ENCODE data around the gene KAT6B.
A peak's percentile ranks its signal among the peaks of the same experiment; 100 is the strongest.

Gene KAT6B

DNA sequence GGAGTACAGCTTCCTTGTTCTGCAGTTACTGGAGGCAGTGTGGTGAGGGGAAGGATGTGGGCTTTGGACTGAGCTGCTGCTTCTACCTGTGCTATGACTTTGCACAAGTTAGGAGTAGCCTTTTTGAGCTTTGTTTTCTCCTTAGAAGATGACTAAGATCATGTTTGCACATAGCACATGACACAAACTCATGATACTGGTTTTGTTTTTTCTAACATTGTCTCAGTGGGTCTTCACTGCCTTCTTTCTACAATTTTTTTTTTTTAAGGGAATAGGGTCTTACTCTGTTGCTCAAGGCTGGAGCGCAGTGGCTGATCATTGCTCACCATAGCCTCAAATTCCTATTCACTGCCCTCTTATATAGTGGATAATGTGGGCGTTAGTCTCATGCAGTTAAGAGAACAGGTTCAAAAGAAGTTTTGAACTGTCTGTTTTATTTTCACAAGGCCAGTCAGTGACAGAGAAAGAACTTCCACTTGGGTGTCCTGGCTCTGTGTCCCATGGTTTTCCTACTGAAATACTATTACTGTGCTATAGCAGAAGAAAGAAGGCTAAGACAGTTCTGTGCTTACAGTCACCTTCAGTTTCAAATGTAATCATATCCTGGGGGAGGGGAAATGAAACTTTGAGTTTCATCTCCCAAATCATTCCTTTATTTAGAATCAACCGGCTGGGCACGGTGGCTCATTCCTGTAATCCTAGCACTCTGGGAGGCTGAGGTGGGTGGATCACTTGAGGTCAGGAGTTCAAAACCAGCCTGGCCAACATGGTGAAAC, 72.0 kb downstream of the KAT6B start:
- H3K36me3 Mint-ChIP-seq = peaks cover 10% of the 10 kb centered on the region
- H3K27me3 Mint-ChIP-seq = no peaks in the 10 kb centered on the region
- CTCF ChIA-PET = interaction anchor here (0.7 to 1.1 kb wide), 3 partner anchors 24 to 339 kb away, joined by 3 to 4 read pairs (median 3); no protein-coding TSS in a partner anchor
- H3K9me3 Mint-ChIP-seq = peaks cover 2% of the 10 kb centered on the region
- peak; percentile 52 for DNase-seq
- H3K4me3 Mint-ChIP-seq = no peak overlapping the region
- peak overlapping the region; percentile 70 for H3K27ac Mint-ChIP-seq
- H3K4me1 Mint-ChIP-seq = peaks cover 45% of the 10 kb centered on the region

- Mint-ChIP-seq H3K27ac (peak overlapping the region; percentile 70), H3K27me3 (no peaks in the 10 kb centered on the region), H3K36me3 (peaks cover 10% of the 10 kb centered on the region), H3K4me1 (peaks cover 45% of the 10 kb centered on the region), H3K4me3 (no peak overlapping the region), H3K9me3 (peaks cover 2% of the 10 kb centered on the region)
- CTCF ChIA-PET = interaction anchor here (1.3 kb wide), 1 partner anchor 9 kb away, joined by 4 read pairs; no protein-coding TSS in a partner anchor
- DNase-seq = peak; percentile 45
Measured at GRCh38 chr10:74900297-74900696, 73.9 kb downstream of the KAT6B start.

DNA sequence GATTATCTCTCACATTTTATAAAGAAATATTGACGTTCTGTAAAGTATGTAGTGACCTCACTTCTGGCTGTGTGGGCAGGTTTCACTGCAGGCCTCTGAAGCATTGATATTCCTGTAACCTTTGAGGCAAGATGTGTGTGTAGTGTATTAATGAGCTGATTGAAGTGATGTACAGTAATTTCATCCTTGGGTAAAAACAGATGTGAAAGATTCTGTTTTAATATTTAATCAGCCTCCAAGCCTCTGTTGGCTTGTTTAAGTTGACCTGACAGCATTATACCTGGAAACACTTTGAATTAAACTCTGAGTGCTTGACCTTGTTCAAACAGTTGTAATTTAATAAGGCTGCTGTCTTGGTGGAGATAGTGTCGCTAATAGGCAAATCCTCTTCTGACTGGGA, 74.9 kb downstream of the KAT6B start:
- Mint-ChIP-seq H3K27me3 (no peaks in the 10 kb centered on the region), H3K27ac (no peak overlapping the region), H3K9me3 (peaks cover 2% of the 10 kb centered on the region), H3K4me3 (no peak overlapping the region), H3K4me1 (peaks cover 42% of the 10 kb centered on the region), H3K36me3 (peaks cover 7% of the 10 kb centered on the region)
- CTCF ChIA-PET = no interaction called here
- no peak for DNase-seq

DNA sequence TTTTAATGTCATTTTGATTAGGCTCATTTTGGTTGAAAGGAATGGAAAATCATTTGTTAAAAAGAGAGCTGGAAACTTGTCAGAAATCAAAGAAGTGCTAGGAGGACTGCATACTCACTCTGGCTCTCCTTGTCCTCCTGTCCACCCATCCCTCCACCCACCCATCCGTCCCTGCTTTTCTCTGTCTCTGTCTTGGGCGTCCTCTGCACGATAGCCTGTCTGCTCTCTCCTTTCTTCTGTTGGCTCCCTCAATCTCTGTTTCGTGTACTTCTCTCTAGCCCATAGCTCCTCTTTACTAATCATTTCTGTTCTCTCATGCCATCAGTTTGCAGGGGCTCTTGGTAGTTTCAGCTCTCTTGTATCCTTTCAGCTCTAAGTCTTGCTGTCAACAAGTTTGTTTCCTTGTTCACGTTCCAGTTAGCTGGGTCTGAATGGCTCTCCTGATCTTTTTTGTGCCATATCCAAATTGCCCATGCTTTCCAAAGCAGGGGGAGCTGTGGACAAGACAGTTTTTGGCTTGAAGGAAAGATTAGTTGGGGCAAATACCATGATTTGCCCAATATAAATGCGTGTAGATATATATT, 75.6 kb downstream of the KAT6B start:
- H3K27me3 Mint-ChIP-seq = no peaks in the 10 kb centered on the region
- H3K4me1 Mint-ChIP-seq = peaks cover 39% of the 10 kb centered on the region
- H3K27ac Mint-ChIP-seq = no peak overlapping the region
- no peak for DNase-seq
- H3K36me3 Mint-ChIP-seq = peaks cover 7% of the 10 kb centered on the region
- H3K4me3 Mint-ChIP-seq = no peak overlapping the region
- CTCF ChIA-PET = no interaction called here
- H3K9me3 Mint-ChIP-seq = peaks cover 2% of the 10 kb centered on the region

- no peak overlapping the region for H3K4me3 Mint-ChIP-seq
- CTCF ChIA-PET = interaction anchor here (0.9 to 1.1 kb wide), 2 partner anchors 106 to 164 kb away, joined by 3 read pairs; no protein-coding TSS in a partner anchor
- DNase-seq = no peak
- no peak overlapping the region for H3K27ac Mint-ChIP-seq
- peaks cover 24% of the 10 kb centered on the region for H3K4me1 Mint-ChIP-seq
- peaks cover 6% of the 10 kb centered on the region for H3K36me3 Mint-ChIP-seq
- H3K27me3 Mint-ChIP-seq = no peaks in the 10 kb centered on the region
- H3K9me3 Mint-ChIP-seq = peaks cover 2% of the 10 kb centered on the region
Measured at GRCh38 chr10:74903491-74903890, 77.1 kb downstream of the KAT6B start.

DNA sequence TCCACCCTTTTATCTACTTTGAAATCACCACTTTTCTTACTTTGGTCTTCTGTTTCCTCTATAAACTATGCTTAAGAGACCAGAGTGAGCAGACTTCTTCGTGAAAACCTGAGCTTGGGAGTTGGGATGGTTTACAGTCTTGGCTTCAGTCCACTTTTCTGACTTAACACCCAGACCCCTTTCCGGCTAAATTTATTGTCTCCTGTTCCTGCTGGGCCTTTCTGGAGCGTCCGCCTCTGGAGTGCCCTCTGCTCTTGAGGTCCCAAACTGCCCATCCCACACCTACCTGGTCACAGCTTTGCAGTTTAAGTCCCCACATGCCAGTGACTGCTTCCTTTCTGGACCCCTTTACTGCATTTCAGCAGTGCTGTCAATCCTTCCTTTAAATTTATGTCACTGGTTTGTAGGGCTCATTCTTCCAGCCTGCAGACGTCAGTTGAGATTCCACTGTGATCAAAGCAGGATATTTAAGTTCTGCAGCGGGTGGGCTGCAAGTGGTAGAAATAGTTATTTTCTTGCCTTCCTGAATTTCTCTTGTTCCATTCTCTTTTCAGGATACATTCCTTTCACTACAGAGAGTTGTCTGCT, 80.3 kb downstream of the KAT6B start:
- CTCF ChIA-PET = no interaction called here
- Mint-ChIP-seq H3K27ac (no peak overlapping the region), H3K9me3 (no peaks in the 10 kb centered on the region), H3K27me3 (no peaks in the 10 kb centered on the region), H3K4me1 (no peaks in the 10 kb centered on the region), H3K36me3 (peaks cover 1% of the 10 kb centered on the region), H3K4me3 (no peak overlapping the region)
- DNase-seq = no peak

DNA sequence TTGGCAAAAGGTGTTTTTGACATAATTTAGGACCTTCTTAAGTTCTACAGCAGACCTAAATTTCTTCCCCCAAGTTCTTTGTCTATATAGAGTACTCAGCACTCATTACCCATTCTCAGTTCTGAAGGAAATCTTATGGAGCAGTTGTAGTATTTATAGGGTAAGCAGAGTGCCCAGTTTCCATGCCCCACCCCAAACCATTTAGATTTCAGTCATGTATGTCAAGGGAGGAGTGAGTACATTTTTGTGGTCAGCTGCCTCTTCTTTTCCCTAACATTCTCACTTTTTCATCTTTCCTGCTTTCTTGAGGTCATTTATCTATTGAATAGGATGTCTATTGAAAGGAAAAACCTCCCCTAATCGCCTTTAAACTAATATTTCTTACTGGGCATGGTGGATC, 83.3 kb downstream of the KAT6B start:
- no peak for DNase-seq
- Mint-ChIP-seq H3K4me3 (no peak overlapping the region), H3K27ac (no peak overlapping the region), H3K27me3 (no peaks in the 10 kb centered on the region), H3K36me3 (peaks cover 1% of the 10 kb centered on the region), H3K9me3 (no peaks in the 10 kb centered on the region), H3K4me1 (peaks cover 13% of the 10 kb centered on the region)
- CTCF ChIA-PET = interaction anchor here (0.6 kb wide), 1 partner anchor 26 kb away, joined by 3 read pairs; no protein-coding TSS in a partner anchor

DNA sequence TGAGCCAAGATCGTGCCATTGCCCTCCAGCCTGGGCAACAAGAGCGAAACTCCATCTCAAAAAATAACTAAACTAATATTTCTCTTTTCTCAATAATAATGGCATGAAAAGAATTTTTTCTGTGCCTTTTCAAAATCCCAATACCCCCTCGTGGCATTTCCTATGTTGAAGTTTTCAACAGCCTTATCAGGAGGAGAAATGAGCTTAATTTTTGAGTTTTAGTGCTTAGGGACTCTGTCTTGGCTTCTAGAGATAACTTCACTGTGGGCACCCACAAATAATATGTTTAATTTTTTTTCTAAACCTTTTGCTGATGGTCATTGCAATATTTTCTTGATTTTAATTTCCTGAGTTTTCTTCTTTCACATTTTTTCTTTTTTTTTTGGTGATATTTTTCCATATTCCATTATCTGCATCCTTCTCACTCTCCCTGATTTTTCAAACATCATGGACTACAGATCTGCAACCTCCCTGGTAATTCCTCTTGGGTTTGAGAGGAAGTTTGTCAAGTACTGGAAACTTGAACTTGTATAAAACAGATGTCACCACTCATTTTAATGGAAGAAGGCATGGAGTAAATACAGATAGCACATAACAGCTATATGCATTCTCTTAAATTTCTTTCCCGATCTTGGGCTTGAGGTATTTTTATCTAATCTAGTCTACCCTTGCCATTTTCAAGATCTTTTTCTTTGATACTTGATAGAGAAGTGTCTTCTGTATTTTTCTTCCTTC, 84.0 kb downstream of the KAT6B start:
- Mint-ChIP-seq H3K36me3 (peaks cover 1% of the 10 kb centered on the region), H3K4me3 (no peak overlapping the region), H3K27me3 (no peaks in the 10 kb centered on the region), H3K9me3 (no peaks in the 10 kb centered on the region), H3K27ac (no peak overlapping the region), H3K4me1 (peaks cover 13% of the 10 kb centered on the region)
- no peak for DNase-seq
- CTCF ChIA-PET = interaction anchor here (0.5 to 0.6 kb wide), 2 partner anchors 27 to 333 kb away, joined by 3 read pairs; no protein-coding TSS in a partner anchor

DNA sequence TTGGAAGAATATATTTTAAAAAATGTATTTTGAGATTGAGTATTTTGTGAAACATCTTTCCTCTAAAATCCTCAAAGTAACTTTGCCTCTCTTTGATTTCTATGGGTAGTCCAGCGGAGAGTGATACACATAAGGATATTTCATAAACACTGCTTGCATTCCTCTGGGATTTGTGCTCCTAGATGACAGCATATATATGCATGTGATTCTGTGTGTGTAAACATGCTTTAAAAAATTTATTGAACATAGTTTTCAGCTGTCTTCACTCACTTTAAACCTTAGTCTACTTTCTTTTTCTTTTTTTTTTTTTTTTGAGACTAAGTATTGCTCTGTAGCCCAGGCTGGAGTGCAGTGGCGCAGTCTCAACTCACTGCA, 84.6 kb downstream of the KAT6B start:
- DNase-seq = no peak
- Mint-ChIP-seq H3K4me1 (peaks cover 13% of the 10 kb centered on the region), H3K4me3 (no peak overlapping the region), H3K9me3 (no peaks in the 10 kb centered on the region), H3K36me3 (peaks cover 1% of the 10 kb centered on the region), H3K27ac (no peak overlapping the region), H3K27me3 (no peaks in the 10 kb centered on the region)
- CTCF ChIA-PET = interaction anchor here (0.5 kb wide), 1 partner anchor 332 kb away, joined by 3 read pairs; no protein-coding TSS in a partner anchor

GRCh38 chr10:74912182-74912581, 85.8 kb downstream of the KAT6B start:
- H3K4me3 Mint-ChIP-seq = no peak overlapping the region
- peaks cover 13% of the 10 kb centered on the region for H3K4me1 Mint-ChIP-seq
- DNase-seq = no peak
- H3K9me3 Mint-ChIP-seq = no peaks in the 10 kb centered on the region
- H3K27me3 Mint-ChIP-seq = no peaks in the 10 kb centered on the region
- peaks cover 4% of the 10 kb centered on the region for H3K36me3 Mint-ChIP-seq
- CTCF ChIA-PET = interaction anchor here (0.6 to 1.5 kb wide), 2 partner anchors 20 to 265 kb away, joined by 3 to 4 read pairs; no protein-coding TSS in a partner anchor
- no peak overlapping the region for H3K27ac Mint-ChIP-seq

- no peak for DNase-seq
- H3K4me1 Mint-ChIP-seq = peaks cover 13% of the 10 kb centered on the region
- H3K36me3 Mint-ChIP-seq = peaks cover 4% of the 10 kb centered on the region
- no peaks in the 10 kb centered on the region for H3K9me3 Mint-ChIP-seq
- H3K4me3 Mint-ChIP-seq = no peak overlapping the region
- H3K27me3 Mint-ChIP-seq = no peaks in the 10 kb centered on the region
- CTCF ChIA-PET = interaction anchor here (1.5 kb wide), 1 partner anchor 20 kb away, joined by 3 read pairs; no protein-coding TSS in a partner anchor
- no peak overlapping the region for H3K27ac Mint-ChIP-seq
Measured at GRCh38 chr10:74912682-74913081, 86.3 kb downstream of the KAT6B start.

GRCh38 chr10:74913377-74913979, 87.1 kb downstream of the KAT6B start:
- no peak overlapping the region for H3K4me3 Mint-ChIP-seq
- H3K9me3 Mint-ChIP-seq = no peaks in the 10 kb centered on the region
- peaks cover 4% of the 10 kb centered on the region for H3K36me3 Mint-ChIP-seq
- H3K4me1 Mint-ChIP-seq = peaks cover 13% of the 10 kb centered on the region
- DNase-seq = no peak
- no peak overlapping the region for H3K27ac Mint-ChIP-seq
- CTCF ChIA-PET = interaction anchor here (0.7 kb wide), 1 partner anchor 75 kb away, joined by 3 read pairs; no protein-coding TSS in a partner anchor
- H3K27me3 Mint-ChIP-seq = no peaks in the 10 kb centered on the region

- H3K27me3 Mint-ChIP-seq = no peaks in the 10 kb centered on the region
- H3K9me3 Mint-ChIP-seq = peaks cover 10% of the 10 kb centered on the region
- CTCF ChIA-PET = interaction anchor here (1.1 kb wide), 1 partner anchor 26 kb away, joined by 3 read pairs; no protein-coding TSS in a partner anchor
- no peak for DNase-seq
- peaks cover 22% of the 10 kb centered on the region for H3K4me1 Mint-ChIP-seq
- no peak overlapping the region for H3K4me3 Mint-ChIP-seq
- H3K27ac Mint-ChIP-seq = no peak overlapping the region
- H3K36me3 Mint-ChIP-seq = peaks cover 9% of the 10 kb centered on the region
Measured at GRCh38 chr10:74916283-74916682, 89.9 kb downstream of the KAT6B start.
